Kidney glomerular epithelial cell (primary cell): ENCODE data around the gene DPF1.
A peak's percentile ranks its signal among the peaks of the same experiment; 100 is the strongest.

Experiments used
- DNase-seq: peaks from one replicate; lab custom pipeline; 2025; lab: John Stamatoyannopoulos, UW

DPF1 gene

DNA sequence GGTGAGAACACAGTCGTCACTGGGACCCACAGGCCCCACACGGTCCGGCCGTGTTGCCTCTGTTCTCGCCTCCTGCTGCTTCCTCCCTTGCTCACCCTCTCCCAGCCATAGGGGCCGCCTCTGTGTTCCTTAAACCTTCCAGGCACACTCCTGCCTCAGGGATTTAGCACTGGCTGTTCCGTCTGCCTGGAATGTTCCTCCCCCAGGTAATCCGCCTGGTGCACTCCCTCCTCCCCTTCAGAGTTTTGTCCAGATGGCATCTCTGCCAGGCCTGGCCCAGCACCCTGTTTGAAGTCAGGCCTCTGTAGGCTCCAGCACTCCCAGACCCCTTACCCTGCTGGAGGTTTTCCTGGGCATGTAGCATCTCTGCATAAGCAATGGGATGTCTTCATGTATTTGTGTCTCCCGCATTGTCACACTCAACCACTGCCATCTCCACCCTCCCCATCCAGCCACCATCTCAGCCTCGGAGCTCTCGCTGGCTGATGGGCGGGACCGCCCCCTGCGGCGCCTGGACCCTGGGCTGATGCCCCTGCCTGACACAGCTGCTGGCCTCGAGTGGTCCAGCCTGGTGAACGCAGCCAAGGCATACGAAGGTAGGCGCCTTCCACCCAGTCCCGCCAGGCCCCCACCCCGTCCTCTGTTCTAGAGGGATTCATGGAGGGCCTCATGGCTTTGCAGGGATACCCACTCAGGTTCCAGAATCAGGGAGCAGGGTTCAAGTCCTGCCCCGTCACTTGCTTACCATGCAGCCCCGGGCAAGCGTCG is 25.9 kb downstream of the DPF1 start:
- no peak for DNase-seq

DNA sequence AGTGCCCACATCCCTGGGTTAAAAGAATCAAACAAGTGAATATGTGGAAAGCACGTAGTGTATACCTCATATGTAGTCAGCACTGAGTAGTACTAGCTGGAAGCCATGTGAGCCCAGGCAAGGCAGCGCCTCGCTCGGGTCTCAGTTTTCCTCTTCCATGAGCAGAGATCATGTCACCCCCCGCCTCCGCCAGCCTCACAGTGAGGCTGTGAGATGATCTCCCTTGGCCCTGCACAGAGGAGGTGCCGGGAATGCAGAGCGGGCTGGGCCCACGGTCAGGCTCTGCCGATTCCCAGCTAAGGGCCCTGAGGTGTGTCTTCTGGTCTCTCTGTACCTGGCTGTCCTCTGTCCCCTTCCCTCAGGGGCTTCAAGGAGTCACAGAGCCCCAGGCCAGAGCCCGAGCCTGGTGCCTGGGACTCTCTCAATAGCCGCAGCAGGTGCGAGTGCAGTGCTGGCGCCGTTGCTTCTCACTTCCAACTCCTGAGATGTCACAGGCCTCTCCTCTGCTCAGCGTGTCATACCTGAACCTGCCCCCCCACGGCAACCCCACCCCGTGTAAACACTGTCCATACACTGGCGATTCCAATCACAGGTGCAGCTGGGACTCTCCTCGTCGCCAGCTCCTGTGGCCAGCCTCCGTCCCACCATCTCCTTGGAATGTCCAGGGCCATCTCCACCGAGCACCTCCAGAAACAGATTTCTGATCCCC is 26.9 kb downstream of the DPF1 start:
- DNase-seq = no peak

DNA sequence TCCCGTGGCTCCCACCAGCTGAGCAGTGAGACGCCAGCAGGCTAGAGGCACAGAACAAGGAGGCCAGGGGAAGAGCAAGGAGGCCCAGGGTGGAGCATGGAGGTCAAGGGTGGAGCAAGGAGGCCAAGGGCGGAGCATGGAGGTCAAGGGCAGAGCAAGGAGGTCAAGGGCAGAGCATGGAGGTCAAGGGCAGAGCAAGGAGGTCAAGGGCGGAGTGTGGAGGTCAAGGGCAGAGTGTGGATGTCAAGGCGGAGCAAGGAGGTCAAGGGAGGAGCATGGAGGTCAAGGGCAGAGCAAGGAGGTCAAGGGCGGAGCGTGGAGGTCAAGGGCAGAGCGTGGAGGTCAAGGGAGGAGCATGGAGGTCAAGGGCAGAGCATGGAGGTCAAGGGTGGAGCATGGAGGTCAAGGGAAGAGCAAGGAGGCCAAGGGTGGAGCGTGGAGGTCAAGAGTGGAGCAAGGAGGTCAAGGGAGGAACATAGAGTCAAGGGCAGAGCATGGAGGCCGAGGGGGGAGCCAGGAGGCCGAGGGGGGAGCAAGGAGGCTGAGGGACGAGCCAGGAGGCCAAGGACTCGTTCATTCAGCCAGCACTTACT is 27.7 kb downstream of the DPF1 start:
- no peak for DNase-seq

DNA sequence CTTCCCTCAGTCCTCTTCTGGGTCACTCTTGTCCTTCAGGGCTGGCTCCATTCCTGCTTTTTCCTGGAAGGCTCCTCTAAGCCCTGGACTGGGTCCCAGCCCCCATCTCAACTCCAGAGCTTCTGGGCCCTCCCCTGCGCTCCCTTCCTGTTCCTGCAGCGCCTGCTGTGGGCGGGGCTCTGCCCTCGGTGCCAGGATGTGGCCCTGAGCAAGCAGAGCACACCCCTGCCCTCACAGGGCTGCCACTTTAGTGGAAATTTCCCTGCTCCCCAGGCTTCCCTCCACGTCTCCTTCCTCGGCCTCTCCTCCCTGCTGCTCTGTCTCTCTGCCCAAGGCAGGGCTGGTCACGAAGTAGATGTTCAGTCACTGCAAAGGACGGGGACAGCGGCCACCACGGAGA is 28.8 kb downstream of the DPF1 start:
- no peak for DNase-seq

DNA sequence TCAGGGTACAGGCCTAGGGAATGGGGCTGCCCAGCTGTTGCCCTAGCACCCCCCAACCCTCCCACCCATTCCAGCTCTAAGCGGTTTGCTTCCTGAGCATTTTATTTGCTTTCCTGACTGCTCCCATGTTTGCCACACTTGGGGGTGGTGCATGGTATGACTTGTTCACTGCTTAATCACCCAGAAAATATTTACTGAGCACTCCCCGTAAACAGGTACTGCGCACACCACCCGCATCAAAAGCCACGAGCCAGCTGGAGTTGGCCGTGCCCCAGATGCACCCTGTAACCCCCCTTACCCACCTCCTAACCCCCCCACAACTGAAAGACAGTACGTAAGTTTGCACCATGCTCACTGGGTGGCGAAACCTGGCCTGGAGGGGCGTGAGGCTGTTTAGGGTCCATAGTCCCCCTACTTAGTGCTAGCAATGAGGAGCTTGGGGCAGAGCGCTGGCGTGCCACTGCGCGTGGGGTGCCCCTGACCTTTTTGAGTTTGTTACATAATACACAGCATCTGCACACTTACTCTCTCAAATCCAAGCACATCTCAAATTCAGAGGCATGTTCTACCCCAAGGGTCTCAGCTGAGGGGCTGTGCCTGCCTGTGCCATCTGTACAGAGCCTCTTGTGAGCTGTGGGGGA is 29.8 kb downstream of the DPF1 start:
- peak; percentile 2 for DNase-seq

DNA sequence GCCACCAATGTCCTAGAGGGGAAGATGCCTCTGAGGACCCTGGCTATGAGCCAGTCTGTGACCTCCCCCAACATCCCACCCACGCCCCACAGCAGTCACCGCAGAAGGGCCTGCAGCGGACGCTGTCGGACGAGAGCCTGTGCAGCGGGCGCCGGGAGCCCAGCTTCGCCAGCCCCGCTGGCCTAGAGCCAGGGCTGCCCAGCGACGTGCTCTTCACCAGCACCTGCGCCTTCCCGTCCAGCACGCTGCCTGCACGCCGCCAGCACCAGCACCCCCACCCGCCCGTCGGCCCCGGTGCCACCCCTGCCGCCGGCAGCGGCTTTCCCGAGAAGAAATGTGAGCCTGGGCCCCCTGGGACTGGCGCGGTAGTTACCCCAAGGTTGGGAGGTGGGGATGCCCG is 30.6 kb downstream of the DPF1 start:
- DNase-seq = no peak

DNA sequence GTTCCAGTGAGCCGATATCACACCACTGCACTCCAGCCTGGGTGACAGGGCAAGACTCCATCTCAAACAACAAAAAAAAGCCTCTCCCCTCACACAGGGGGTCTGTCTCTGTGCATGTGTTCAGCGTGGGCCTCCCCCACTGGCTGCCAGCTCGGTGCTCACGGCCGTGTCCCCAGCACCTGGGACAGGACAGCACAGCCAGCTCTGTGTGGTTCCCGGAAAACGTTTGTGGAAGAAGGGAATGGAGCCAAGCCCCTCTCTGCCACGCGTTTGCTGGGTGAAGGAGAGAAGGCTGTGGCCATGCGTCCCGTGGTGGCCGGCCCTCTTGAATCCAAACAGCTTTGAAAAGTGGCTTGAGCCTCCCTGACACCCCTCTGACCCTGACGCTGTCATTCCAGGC is 32.3 kb downstream of the DPF1 start:
- DNase-seq = no peak

DNA sequence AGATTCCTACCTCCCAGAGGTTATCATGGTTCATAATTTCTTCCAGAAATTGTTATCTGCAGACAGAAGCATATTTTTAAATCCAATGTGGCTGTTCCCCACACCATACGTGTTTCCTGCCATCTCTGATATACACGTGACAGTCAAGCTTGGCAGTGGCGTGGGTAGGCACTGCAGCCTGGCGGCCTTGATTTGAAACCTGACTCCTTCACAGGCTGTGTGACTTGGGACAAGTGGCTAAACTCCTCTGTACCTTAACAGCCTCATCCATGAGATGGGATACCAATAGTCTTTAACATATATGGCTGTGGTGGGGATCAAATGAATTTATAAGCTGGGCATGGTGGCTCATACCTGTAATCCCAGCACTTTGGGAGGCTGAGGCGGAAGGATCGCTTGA is 33.2 kb downstream of the DPF1 start:
- no peak for DNase-seq

DNA sequence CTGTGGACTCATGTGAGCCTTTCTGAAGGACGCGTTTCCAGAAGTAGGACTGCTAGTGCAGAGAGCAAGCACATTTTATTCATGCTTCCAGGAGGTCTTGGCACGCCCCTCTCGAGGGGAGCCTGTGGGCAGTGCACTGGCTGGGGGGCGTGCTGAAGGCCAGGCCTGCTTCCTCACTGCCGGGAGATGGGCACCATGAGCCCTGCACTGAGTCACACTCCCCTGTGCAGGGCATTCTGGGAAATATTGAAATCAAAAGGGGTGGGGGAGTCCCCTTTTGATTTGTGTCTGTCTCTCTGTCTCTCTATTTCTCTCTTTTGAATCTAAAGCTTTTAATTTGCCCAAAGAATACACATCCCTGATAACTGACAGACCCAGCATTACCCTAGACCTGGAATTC is 34.0 kb downstream of the DPF1 start:
- no peak for DNase-seq

DNA sequence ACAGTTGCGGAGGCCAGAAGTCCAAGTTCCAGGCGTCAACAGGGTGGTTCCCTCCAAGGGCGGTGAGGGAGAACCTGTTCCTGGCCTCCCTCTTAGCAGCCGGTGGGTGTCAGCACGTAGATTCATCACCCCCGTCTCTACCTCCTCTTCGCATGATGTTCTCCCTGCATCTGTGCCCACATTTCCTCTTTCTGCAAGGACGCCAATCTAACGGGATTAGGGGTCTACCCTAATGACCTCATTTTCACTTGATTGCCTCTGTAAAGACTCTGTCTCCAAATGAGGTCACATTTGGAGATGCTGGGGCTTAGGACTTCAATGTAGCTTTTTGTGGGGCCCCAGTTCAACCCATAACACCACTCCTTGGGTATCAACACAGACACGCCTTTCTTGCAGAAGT is 38.5 kb downstream of the DPF1 start:
- DNase-seq = no peak

DNA sequence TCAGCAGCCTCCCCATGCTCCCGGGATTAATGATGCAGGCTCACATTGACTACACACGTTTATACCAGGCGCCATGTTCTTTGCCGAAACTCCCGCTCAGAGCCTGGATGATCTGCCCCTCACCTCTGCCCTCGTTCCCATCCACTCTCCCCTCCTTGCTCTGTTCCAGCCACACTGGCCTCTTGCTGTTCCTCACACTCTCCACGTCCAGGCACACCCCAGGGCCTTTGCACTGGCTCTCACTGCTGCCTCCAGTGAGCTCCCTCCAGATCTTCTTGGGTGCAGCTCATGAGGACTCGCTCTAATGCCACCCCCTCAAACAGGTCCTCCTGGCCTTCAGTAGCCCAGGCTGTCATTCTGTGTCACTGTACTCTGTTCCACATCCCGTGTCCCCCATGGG is 39.2 kb downstream of the DPF1 start:
- no peak for DNase-seq

DNA sequence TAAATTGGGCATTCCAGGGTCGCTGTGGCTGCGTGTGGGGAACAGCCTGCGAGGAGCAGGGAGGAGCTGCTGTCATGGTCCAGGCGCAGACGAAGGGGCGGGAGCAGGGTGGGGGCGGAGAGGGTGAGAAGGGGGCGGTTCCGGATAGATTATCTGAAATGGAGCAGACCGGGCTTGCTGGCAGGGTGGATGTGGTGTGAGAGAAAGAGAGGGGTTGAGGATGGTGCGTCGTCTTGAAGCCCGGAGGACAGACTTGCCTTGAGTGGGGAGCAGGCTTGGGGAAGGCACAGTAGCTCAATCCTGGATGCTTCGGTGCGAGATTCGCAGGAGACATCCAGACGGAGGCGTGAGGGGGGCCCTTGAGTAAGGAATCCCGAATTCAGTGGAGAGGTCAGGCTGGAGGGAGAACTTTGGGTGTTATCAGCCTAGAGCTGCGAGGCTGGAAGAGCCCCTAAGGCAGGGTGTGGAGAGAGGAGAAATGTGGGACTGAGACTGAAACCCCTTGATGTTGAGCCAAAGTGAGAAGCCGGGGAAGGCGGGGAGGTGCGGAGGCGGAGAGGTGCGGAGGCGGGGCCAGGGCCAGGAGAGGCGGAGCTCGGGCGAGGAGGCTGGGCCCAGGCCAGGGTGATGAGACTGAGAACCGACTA is 40.6 kb downstream of the DPF1 start:
- no peak for DNase-seq

DNA sequence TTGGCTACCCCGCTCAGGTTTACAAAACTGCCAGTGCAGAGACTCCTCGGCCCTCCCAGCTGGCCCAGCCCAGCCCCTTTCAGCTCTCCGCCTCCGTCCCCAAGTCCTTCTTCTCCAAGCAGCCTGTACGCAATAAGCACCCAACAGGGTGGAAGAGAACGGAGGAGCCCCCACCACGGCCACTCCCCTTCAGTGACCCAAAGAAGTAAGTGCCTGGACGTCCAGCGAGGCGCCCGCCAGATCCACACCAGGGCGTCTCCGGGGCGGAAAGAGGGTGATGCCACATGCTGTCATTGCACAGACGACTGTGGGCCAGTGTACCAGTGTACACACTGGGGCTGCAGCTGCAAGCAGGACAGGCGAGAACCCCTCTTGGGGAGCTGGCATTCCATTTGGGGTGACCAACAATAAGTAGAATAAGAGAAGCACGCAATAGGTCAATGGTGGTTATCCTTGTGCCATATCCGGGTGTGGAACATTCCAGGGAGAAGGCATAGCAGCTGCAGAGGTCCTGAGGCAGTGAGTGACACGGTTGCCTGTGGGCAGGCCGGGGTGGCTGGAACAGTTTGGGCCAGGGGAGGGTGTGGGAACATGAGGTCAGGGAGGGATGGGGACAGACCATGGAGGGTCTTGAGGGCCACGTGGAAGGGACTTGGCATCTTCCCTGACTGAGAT is 41.3 kb downstream of the DPF1 start:
- DNase-seq = no peak

DNA sequence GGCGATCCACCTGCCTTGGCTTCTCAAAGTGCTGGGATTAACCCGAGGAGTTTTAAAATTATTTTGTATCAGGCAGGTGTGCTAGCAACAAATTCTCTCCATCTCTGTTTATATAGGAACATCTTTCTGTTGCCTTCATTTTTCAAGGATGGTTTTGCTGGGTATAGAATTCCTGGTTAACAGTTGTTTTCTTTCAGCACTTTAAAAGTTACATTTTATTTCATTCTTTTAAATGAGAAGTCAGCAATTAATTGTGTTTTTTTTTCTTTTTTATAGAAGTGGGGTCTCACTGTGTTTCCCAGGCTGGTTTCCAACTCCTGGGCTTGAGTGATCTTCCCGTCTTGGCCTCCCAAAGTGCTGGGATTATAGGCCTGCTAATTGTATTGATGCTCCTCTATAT is 44.0 kb downstream of the DPF1 start:
- DNase-seq = no peak

DNA sequence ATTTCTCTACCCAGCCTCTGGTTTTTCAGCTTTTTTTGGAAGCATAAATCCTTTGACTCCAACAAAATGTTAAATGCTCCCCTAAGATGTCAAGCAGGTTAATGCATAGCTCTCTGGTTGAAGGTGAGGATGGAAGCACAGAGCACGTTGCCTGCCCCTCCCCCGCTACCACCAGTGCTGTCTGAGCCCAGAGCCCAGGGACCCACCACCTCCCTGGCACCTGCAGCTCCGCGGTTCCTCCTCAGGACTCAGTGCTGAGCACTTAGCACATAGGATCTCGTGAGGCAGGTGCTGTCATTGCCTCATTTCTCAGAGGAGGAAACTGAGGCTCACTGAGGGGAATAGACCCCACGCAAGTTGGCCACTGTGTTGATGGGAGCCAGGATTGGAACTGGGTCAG is 48.6 kb downstream of the DPF1 start:
- no peak for DNase-seq

DNA sequence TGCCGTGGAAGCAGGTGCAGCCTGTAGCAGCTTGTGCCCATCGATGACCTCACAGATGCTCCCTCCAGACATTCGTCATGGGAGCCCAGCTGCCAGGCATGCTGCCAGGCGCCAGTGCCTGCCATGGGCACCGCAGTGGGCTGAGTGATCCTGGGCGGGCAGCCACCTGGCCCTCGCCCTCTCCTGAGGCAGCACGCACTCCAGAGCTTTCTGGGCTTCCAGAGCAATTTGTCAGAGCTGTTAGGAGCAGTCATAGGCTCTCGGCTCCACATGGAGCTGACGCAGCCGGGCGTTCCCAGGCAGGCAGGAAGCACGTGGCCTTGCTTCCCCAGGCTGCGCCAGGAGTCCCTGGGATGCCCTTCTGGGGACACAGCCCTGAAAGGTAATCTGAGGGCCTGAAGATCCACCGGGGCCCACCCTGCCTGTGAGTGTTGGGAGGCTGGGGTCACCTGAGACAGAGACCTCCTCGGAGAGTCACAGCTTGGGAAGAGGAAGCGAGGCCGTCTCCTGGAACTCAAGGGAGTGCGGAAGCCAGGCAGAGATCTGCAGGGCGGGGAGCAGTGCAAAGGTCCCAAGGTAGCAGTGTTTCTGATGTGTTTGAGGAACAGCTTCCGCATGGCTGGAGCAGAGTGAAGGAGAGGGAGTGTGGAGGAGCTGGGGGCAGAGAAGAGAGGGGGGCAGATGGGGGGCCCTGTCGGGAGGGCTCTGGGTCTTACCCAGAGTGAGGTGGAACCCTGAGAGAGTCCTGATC is 50.6 kb downstream of the DPF1 start:
- DNase-seq = no peak

DNA sequence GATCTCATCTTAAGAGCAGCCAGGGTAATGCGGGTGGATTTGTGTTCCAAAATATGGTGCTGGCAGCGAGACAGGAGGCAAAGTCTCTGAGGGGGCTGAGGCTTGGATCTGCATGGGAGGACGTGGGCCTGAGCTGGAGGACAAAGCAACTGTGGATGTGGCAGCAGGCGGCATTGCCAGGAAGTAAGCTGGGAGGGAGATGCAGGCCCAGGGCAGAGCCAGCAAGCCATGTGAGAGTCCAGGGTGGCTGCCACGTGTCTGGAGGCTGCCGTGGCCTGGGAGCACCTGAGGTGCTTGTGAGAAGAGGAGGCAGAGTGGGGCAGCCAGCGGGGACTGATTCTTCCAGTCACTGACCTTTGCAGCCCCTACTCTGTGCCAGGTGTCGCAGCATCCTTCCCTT is 52.0 kb downstream of the DPF1 start:
- DNase-seq = no peak

DNA sequence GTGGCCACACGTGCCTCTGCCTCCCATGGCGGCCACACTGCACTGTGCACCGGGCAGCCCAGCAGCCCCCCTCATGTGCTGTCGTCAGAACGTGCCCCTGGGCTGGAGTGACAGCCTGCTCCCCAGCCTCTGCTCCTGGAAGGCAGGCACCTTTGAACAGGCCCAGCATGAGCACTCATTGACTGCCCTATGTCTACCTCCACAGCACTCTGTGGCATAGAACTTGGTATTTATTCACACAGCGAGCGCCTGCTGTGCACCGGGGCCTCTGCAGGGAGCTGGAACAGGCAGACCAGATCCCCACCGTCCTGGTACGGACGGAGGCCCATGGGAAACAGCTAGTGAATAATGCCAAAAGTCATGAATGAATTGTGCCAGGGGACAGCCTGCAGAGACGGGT is 53.7 kb downstream of the DPF1 start:
- DNase-seq = no peak

DNA sequence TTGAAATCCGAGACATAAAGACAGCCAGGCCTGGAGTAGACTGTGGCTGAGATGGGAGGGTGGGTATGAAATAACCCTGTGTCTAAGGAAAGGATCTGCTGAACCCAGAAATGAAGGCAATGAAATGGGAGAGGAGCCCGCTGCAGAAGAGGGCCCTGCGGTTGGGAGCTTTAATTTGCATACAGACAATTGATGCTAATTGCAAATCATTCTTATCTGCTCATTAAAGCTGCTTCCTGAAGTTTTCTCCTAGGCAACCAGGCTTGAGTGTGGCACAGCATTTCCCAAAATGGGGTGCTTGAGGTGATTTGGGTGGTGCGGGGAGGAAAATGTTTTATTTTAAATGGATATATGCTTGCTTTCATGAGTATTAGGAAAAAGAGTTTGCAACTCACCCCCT is 55.4 kb downstream of the DPF1 start:
- no peak for DNase-seq

DNA sequence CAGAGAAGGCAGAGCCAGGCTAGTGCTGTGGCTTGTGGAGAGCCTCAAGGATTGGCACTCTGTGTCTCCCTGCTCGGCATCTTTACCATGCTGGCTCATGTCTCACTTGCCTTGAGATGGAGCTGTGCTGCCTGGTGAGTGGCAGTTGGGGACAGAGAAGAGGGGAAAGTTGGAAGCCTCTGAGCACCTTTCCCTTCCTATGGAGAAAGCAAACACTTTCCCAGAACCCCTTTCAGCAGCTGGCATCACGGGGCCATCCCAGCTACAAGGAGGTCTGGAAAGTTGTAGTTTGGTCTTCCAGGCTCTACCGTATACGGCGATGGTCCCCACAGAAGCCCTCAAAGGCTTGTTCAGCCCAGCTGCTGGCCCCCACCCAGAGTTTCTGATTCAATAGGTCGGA is 58.7 kb downstream of the DPF1 start:
- no peak for DNase-seq

DNA sequence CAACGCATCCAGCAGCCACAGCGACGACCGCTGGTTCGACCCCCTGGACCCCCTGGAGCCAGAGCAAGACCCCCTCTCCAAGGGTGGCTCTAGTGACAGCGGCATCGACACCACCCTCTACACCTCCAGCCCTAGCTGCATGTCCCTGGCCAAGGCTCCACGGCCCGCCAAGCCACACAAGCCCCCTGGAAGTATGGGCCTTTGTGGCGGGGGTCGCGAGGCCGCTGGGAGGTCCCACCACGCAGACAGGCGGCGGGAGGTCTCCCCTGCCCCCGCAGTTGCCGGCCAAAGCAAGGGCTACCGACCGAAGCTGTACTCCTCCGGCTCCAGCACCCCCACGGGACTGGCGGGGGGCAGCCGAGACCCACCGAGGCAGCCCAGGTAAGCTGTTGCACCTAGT is 59.5 kb downstream of the DPF1 start:
- DNase-seq = no peak
